CD14-positive monocyte (primary cell): ENCODE data around the gene NAA10. TPM values are rescaled to one million over a fixed set of nuclear protein-coding genes. Genes with fewer than 3 reads are reported as not detected.

ENCODE experiments used
- DNase-seq, 3 donors: peaks; one replicate each; pipeline ENCODE4 v3.0.0-alpha.2; 2011 to 2022
- H2AFZ ChIP-seq: 2 replicates; pipeline ENCODE4 v1.6.0; 2012; ENCODE audit warnings: mild to moderate bottlenecking, low read depth, low read length, inconsistent platforms; ENCODE audit not compliant: insufficient read depth, poor library complexity, severe bottlenecking
- H3K27ac ChIP-seq, 2 donors: 1 replicate in 1 of 2; 2 replicates in 1 of 2; pipeline ENCODE4 v1.5.1; 2012 to 2013; ENCODE audit warnings: low read length in 2 of 2, control low read depth in 1 of 2, inconsistent platforms in 1 of 2, low read depth in 1 of 2, mild to moderate bottlenecking in 1 of 2
- H3K27me3 ChIP-seq, 2 donors: one replicate each; pipeline versions ENCODE4 v1.6.0 to v1.6.1; 2011 to 2013; ENCODE audit warnings: low read length in 2 of 2; ENCODE audit not compliant: control insufficient read depth in 2 of 2, insufficient read depth in 2 of 2
- H3K36me3 ChIP-seq, 2 donors: replicated peaks in 1 of 2; 1 replicate in 1 of 2; 2 replicates in 1 of 2; pipeline versions ENCODE4 v1.5.1 to v1.6.1; 2012 to 2013; ENCODE audit warnings: low read length in 2 of 2, control low read depth in 1 of 2, inconsistent platforms in 1 of 2, mild to moderate bottlenecking in 1 of 2; ENCODE audit not compliant: insufficient read depth in 2 of 2, control insufficient read depth in 1 of 2
- H3K4me1 ChIP-seq, 2 donors: 1 replicate in 1 of 2; 2 replicates in 1 of 2; pipeline versions ENCODE4 v1.5.1 to v1.6.1; 2012 to 2013; ENCODE audit warnings: low read length in 2 of 2, control low read depth in 1 of 2, inconsistent platforms in 1 of 2, mild to moderate bottlenecking in 1 of 2, moderate library complexity in 1 of 2; ENCODE audit not compliant: insufficient read depth in 2 of 2, control insufficient read depth in 1 of 2
- H3K4me2 ChIP-seq: replicated peaks from 2 replicates; pipeline ENCODE3; 2012; ENCODE audit warnings: low read length, moderate library complexity, mild to moderate bottlenecking; ENCODE audit not compliant: poor library complexity, severe bottlenecking; ENCODE audit errors: extremely low read depth
- H3K4me3 ChIP-seq, 3 experiments: fragments of 200-600 bp in 1 of 3; sonication (generic) in 1 of 3; replicated peaks in 1 of 3; 1 replicate in 2 of 3; 2 replicates in 1 of 3; pipeline ENCODE4 v1.5.1; 2011 to 2013; ENCODE audit warnings: low read length in 3 of 3, mild to moderate bottlenecking in 3 of 3, control low read depth in 2 of 3, low read depth in 2 of 3, inconsistent platforms in 1 of 3, moderate library complexity in 1 of 3
- H3K79me2 ChIP-seq: 2 replicates; pipeline ENCODE4 v1.6.0; 2012; ENCODE audit warnings: mild to moderate bottlenecking, control low read depth, inconsistent platforms, low read length, moderate library complexity; ENCODE audit not compliant: insufficient read depth
- H3K9ac ChIP-seq: 2 replicates; pipeline ENCODE4 v1.6.0; 2017; ENCODE audit warnings: low read length, mild to moderate bottlenecking; ENCODE audit not compliant: insufficient read depth, poor library complexity, severe bottlenecking
- H3K9me3 ChIP-seq, 2 donors: replicated peaks in 1 of 2; 1 replicate in 1 of 2; 2 replicates in 1 of 2; pipeline versions ENCODE4 v1.5.1 to v1.6.1; 2012 to 2013; ENCODE audit warnings: low read length in 2 of 2, control low read depth in 1 of 2; ENCODE audit not compliant: control insufficient read depth in 1 of 2, insufficient read depth in 1 of 2
- H4K20me1 ChIP-seq: 2 replicates; pipeline ENCODE4 v1.6.0; 2012; ENCODE audit warnings: mild to moderate bottlenecking, low read length, control low read depth, moderate library complexity; ENCODE audit not compliant: insufficient read depth
- H3K27ac Mint-ChIP-seq, 7 donors: one replicate each; pipeline ENCODE4 v1.8.0; 2020; ENCODE audit warnings: mild to moderate bottlenecking in 7 of 7, mixed read lengths in 7 of 7, moderate library complexity in 6 of 7, inconsistent platforms in 2 of 7
- H3K27me3 Mint-ChIP-seq, 3 donors: one replicate each; pipeline ENCODE4 v1.8.0; 2021 to 2022; ENCODE audit warnings: low read depth in 3 of 3, mild to moderate bottlenecking in 3 of 3, mixed read lengths in 3 of 3, moderate library complexity in 3 of 3, inconsistent platforms in 1 of 3
- H3K36me3 Mint-ChIP-seq, 2 donors: one replicate each; pipeline ENCODE4 v1.8.0; 2020; ENCODE audit warnings: mixed read lengths in 2 of 2, inconsistent platforms in 1 of 2, mild to moderate bottlenecking in 1 of 2
- H3K4me1 Mint-ChIP-seq: one replicate; pipeline ENCODE4 v1.8.0; 2020; ENCODE audit warnings: mild to moderate bottlenecking, mixed read lengths
- H3K4me3 Mint-ChIP-seq, 2 donors: one replicate each; pipeline ENCODE4 v1.8.0; 2020; ENCODE audit warnings: mild to moderate bottlenecking in 2 of 2, mixed read lengths in 2 of 2, moderate library complexity in 1 of 2
- H3K9me3 Mint-ChIP-seq, 7 donors: one replicate each; pipeline ENCODE4 v1.8.0; 2020 to 2022; ENCODE audit warnings: mixed read lengths in 7 of 7, mild to moderate bottlenecking in 6 of 7, moderate library complexity in 6 of 7, inconsistent platforms in 2 of 7
- WGBS: methylation state at CpG from one replicate; pipeline ENCODE4 v1.1.5; 2013; ENCODE audit warnings: missing lambda C conversion rate; ENCODE audit not compliant: insufficient coverage; 5-methylcytosine and 5-hydroxymethylcytosine counted together
- intact Hi-C, 2 donors: fragments of 100-400 bp; cut with micrococcal nuclease; formaldehyde crosslinking; loops; one replicate each; pipeline versions ENCODE4 v1.15.0 to v1.15.1; 2023
- polyA plus RNA-seq, 3 donors: library from polyadenylated mRNA; depleted of rRNA in 1 of 3; unstranded in 2 of 3; stranded (reverse) in 1 of 3; fragments of 300-500 nt in 2 of 3; fragments of >200 nt in 1 of 3; fragmentation: Illumina TruSeq in 2 of 3; gene quantifications; 1 replicate in 2 of 3; 2 replicates in 1 of 3; pipeline ENCODE4 v1.2.3, GENCODE V29; 2012 to 2021
- TF ChIP-seq, protein P1 (sequence below): fragments of 200-600 bp; IDR thresholded peaks from one replicate; pipeline ENCODE4 v1.8.0; 2022; ENCODE audit warnings: antibody characterized with exemption, mild to moderate bottlenecking

The NAA10 gene
- polyA plus RNA-seq, 3 donors, result 46.7 to 109 (median 47.9) TPM

DNA sequence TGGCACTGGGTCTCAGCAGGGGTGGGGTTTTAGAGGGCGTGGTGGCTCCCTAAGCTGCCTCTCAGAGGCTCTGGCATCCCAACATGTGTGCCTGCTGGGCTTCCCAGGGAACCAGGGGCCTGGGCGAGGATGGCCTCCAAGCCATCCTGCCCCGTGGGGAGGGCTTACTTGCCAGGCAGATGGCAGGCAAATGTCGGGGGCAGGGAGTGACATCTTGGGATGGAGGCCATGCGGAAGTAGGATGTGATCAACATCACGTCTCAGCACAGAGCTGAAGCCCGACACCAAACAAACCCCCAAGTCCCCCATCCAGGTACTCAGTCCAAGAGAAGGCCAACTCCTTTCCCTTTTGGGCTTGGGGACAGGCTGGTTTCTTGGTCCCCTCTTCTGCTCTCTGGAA is 53.6 kb downstream of the NAA10 start:
- Mint-ChIP-seq H3K27me3 (peaks cover 46 to 81% (median 71%) of the 10 kb centered on the region in 3 donors), H3K4me3 (no peak overlapping the region), H3K27ac (no peak overlapping the region), H3K4me1 (peaks cover 4% of the 10 kb centered on the region), H3K36me3 (no peaks in the 10 kb centered on the region), H3K9me3 (peaks cover 0 to 9% (median 2%) of the 10 kb centered on the region in 7 donors)
- H3K4me3 ChIP-seq, result no peak overlapping the region
- peaks cover 3% of the 10 kb centered on the region for H4K20me1 ChIP-seq
- WGBS, result 100% methylated on average over 1 of the region's 7 CpGs
- H3K9ac ChIP-seq, result no peak overlapping the region
- DNase-seq, result no peak
- H3K27ac ChIP-seq, result no peak overlapping the region
- H3K36me3 ChIP-seq, result no peaks in the 10 kb centered on the region
- H3K4me2 ChIP-seq, result no peak overlapping the region
- TF ChIP-seq, protein P1, sequence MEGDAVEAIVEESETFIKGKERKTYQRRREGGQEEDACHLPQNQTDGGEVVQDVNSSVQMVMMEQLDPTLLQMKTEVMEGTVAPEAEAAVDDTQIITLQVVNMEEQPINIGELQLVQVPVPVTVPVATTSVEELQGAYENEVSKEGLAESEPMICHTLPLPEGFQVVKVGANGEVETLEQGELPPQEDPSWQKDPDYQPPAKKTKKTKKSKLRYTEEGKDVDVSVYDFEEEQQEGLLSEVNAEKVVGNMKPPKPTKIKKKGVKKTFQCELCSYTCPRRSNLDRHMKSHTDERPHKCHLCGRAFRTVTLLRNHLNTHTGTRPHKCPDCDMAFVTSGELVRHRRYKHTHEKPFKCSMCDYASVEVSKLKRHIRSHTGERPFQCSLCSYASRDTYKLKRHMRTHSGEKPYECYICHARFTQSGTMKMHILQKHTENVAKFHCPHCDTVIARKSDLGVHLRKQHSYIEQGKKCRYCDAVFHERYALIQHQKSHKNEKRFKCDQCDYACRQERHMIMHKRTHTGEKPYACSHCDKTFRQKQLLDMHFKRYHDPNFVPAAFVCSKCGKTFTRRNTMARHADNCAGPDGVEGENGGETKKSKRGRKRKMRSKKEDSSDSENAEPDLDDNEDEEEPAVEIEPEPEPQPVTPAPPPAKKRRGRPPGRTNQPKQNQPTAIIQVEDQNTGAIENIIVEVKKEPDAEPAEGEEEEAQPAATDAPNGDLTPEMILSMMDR, result no peak
- no peak overlapping the region for H2AFZ ChIP-seq
- no peaks in the 10 kb centered on the region for H3K79me2 ChIP-seq
- intact Hi-C loops, result no loop called here
- H3K9me3 ChIP-seq, result peaks cover 0 to 10% of the 10 kb centered on the region in 2 donors
- H3K27me3 ChIP-seq, result peaks cover 22 to 54% of the 10 kb centered on the region in 2 donors
- H3K4me1 ChIP-seq, result peaks cover 5 to 8% of the 10 kb centered on the region in 2 donors

DNA sequence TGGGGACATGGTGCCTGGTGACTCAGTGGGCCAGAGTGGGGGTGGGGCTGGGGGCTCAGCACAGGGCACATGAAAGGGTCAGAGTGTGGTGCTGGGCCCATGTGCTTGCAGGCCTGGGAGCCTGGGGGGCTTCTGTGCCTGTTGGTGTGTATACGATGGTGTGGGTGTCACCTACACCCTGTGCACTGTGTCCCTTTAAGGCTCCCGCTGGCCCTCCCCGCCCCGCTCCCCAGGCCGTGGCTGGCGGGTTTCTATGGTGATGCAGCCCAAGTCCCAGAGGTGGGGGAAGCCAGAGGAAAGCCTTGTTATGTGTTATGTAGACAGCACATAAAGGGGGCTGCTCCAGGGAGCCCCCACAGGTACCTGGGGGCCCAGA is 54.4 kb downstream of the NAA10 start:
- Mint-ChIP-seq H3K27me3 (peaks cover 46 to 81% (median 71%) of the 10 kb centered on the region in 3 donors), H3K27ac (no peak overlapping the region), H3K9me3 (peaks cover 0 to 9% (median 1%) of the 10 kb centered on the region in 7 donors), H3K4me1 (peaks cover 4% of the 10 kb centered on the region), H3K4me3 (no peak overlapping the region), H3K36me3 (no peaks in the 10 kb centered on the region)
- no peak overlapping the region for H3K4me2 ChIP-seq
- peaks cover 3 to 4% of the 10 kb centered on the region in 2 donors for H3K4me1 ChIP-seq
- H3K27me3 ChIP-seq, result peaks cover 19 to 50% of the 10 kb centered on the region in 2 donors
- TF ChIP-seq, protein P1, result no peak
- H2AFZ ChIP-seq, result no peak overlapping the region
- no peak overlapping the region for H3K9ac ChIP-seq
- H3K27ac ChIP-seq, result no peak overlapping the region
- H4K20me1 ChIP-seq, result peaks cover 3% of the 10 kb centered on the region
- 60% methylated on average over 1 of the region's 6 CpGs for WGBS
- H3K4me3 ChIP-seq, result no peak overlapping the region
- H3K36me3 ChIP-seq, result no peaks in the 10 kb centered on the region
- intact Hi-C loops, result no loop called here
- no peaks in the 10 kb centered on the region for H3K79me2 ChIP-seq
- peaks cover 0 to 10% of the 10 kb centered on the region in 2 donors for H3K9me3 ChIP-seq
- DNase-seq, result no peak
